IMR-90 (cell line): ENCODE results near the gene BTRC. TPM values are rescaled to one million over a fixed set of nuclear protein-coding genes. Genes with fewer than 3 reads are reported as not detected.

Experiments
- ATAC-seq: fragments of 200-7000 bp; cut with Tn5 transposase; 2 replicates; pipeline ENCODE4 v1.9.1; 2020; ENCODE audit warnings: low read depth, mild to moderate bottlenecking, moderate library complexity
- BruUV-seq: library from RNA; stranded (reverse); fragments of 400-500 nt; replicated peaks from 2 replicates; lab custom pipeline; 2021; lab: Mats Ljungman, UMichigan
- CTCF ChIA-PET: fragments of 300-600 bp; formaldehyde crosslinking; extraction: SDS; loops from one replicate; lab custom pipeline; 2021; ENCODE audit warnings: antibody characterized with exemption; lab: Yijun Ruan, JAX
- POLR2A ChIA-PET: fragments of 300-600 bp; sonication (Branson Sonifier 250); formaldehyde crosslinking; loops from one replicate; lab custom pipeline; 2022; ENCODE audit warnings: antibody characterized with exemption; ENCODE audit not compliant: unreplicated experiment; lab: Charles Lee
- DNase-seq: peaks from one replicate; pipeline ENCODE4 v3.0.0; 2013
- H2AFZ ChIP-seq: replicated peaks from 2 replicates; pipeline ENCODE3; 2013; ENCODE audit warnings: low read length, mild to moderate bottlenecking; ENCODE audit not compliant: poor library complexity
- H2AK5ac ChIP-seq: 2 replicates; pipeline ENCODE4 v1.6.1; 2013; ENCODE audit warnings: low read depth, low read length, inconsistent platforms
- H2AK9ac ChIP-seq: replicated peaks from 2 replicates; pipeline ENCODE3; 2013; ENCODE audit warnings: mild to moderate bottlenecking, low read depth, low read length, moderate library complexity; ENCODE audit not compliant: poor library complexity
- H2BK120ac ChIP-seq: 2 replicates; pipeline ENCODE4 v1.6.1; 2013; ENCODE audit warnings: low read depth, low read length, inconsistent platforms
- H2BK15ac ChIP-seq: 3 replicates; pipeline ENCODE4 v1.6.1; 2013; ENCODE audit warnings: low read depth, low read length, inconsistent platforms
- H2BK20ac ChIP-seq: 2 replicates; pipeline ENCODE4 v1.6.1; 2013; ENCODE audit warnings: low read depth, mild to moderate bottlenecking, inconsistent platforms, low read length, moderate library complexity
- H2BK5ac ChIP-seq: 2 replicates; pipeline ENCODE4 v1.6.1; 2013; ENCODE audit warnings: mild to moderate bottlenecking, low read depth, low read length, inconsistent platforms; ENCODE audit not compliant: poor library complexity, severe bottlenecking
- H3K14ac ChIP-seq: replicated peaks from 2 replicates; pipeline ENCODE4 v1.6.1; 2013; ENCODE audit warnings: low read depth, low read length, inconsistent platforms
- H3K18ac ChIP-seq: 2 replicates; pipeline ENCODE4 v1.6.1; 2013; ENCODE audit warnings: low read depth, low read length, control low read depth
- H3K23ac ChIP-seq: 2 replicates; pipeline ENCODE4 v1.6.1; 2013; ENCODE audit warnings: low read depth, low read length, inconsistent platforms
- H3K27ac ChIP-seq: 2 replicates; pipeline ENCODE4 v1.5.1; 2013; ENCODE audit warnings: mild to moderate bottlenecking, control low read depth, low read length; ENCODE audit not compliant: insufficient read depth
- H3K27me3 ChIP-seq: 2 replicates; pipeline ENCODE4 v1.6.1; 2013; ENCODE audit warnings: low read length; ENCODE audit not compliant: control insufficient read depth, insufficient read depth
- H3K36me3 ChIP-seq: 2 replicates; pipeline ENCODE4 v1.6.1; 2013; ENCODE audit warnings: low read length, mixed read lengths; ENCODE audit not compliant: control insufficient read depth, insufficient read depth
- H3K4ac ChIP-seq: 2 replicates; pipeline ENCODE4 v1.6.1; 2013; ENCODE audit warnings: low read depth, low read length, inconsistent platforms
- H3K4me1 ChIP-seq: 2 replicates; pipeline ENCODE4 v1.6.1; 2013; ENCODE audit warnings: low read length, mixed read lengths; ENCODE audit not compliant: control insufficient read depth, insufficient read depth
- H3K4me2 ChIP-seq: 2 replicates; pipeline ENCODE4 v1.6.1; 2013; ENCODE audit warnings: low read depth, mild to moderate bottlenecking, control low read depth, low read length, moderate library complexity
- H3K4me3 ChIP-seq: 2 replicates; pipeline ENCODE4 v1.5.1; 2013; ENCODE audit warnings: low read depth, mild to moderate bottlenecking, control low read depth, low read length, moderate library complexity; ENCODE audit not compliant: insufficient read depth
- H3K56ac ChIP-seq: 2 replicates; pipeline ENCODE4 v1.6.1; 2013; ENCODE audit warnings: low read length, inconsistent platforms; ENCODE audit not compliant: insufficient read depth; ENCODE audit errors: extremely low read depth
- H3K79me1 ChIP-seq, 2 experiments: 2 replicates each; pipeline ENCODE4 v1.6.1; 2013; ENCODE audit warnings: low read length in 2 of 2, inconsistent platforms in 1 of 2, low read depth in 1 of 2
- H3K9ac ChIP-seq: 2 replicates; pipeline ENCODE4 v1.6.1; 2013; ENCODE audit warnings: low read depth, low read length, control low read depth
- H3K9me1 ChIP-seq: 2 replicates; pipeline ENCODE4 v1.6.1; 2013; ENCODE audit warnings: low read length, inconsistent platforms; ENCODE audit not compliant: insufficient read depth
- H3K9me3 ChIP-seq: 2 replicates; pipeline ENCODE4 v1.6.1; 2013; ENCODE audit warnings: low read length; ENCODE audit not compliant: control insufficient read depth, insufficient read depth
- H4K20me1 ChIP-seq: 2 replicates; pipeline ENCODE4 v1.6.1; 2013; ENCODE audit warnings: low read length, inconsistent platforms; ENCODE audit not compliant: insufficient read depth
- H4K5ac ChIP-seq: 2 replicates; pipeline ENCODE4 v1.6.1; 2013; ENCODE audit warnings: mild to moderate bottlenecking, low read depth, low read length, control low read depth
- H4K8ac ChIP-seq, 2 experiments: 2 replicates each; pipeline ENCODE4 v1.6.1; 2013; ENCODE audit warnings: low read depth in 2 of 2, low read length in 2 of 2, control low read depth in 1 of 2, inconsistent platforms in 1 of 2
- H4K91ac ChIP-seq: 2 replicates; pipeline ENCODE4 v1.6.1; 2013; ENCODE audit warnings: low read depth, low read length, inconsistent platforms; ENCODE audit not compliant: insufficient read depth
- CHD1 ChIP-seq: IDR thresholded peaks from 2 replicates; pipeline ENCODE4 v1.6.1; 2012; ENCODE audit warnings: low read depth, low read length, improper control_type of control experiment
- FOS ChIP-seq: fragments of 150-350 bp; IDR thresholded peaks from 2 replicates; pipeline ENCODE4 v1.6.1; 2016; ENCODE audit warnings: low read depth, low read length
- MAFK ChIP-seq: IDR thresholded peaks from 2 replicates; pipeline ENCODE4 v1.6.1; 2012; ENCODE audit warnings: low read depth, low read length, improper control_type of control experiment
- MAZ ChIP-seq: IDR thresholded peaks from 2 replicates; pipeline ENCODE4 v1.6.1; 2012; ENCODE audit warnings: low read depth, mild to moderate bottlenecking, low read length, improper control_type of control experiment, moderate library complexity, borderline replicate concordance
- SMC3 ChIP-seq: fragments of 150-350 bp; IDR thresholded peaks from 2 replicates; pipeline ENCODE4 v1.6.1; 2016; ENCODE audit warnings: low read depth, mild to moderate bottlenecking, antibody characterized with exemption, low read length, moderate library complexity
- WGBS, 2 experiments: methylation state at CpG; one replicate each; pipeline versions ENCODE4 v1.1.5 to v1.1.7; 2013; ENCODE audit warnings: missing lambda C conversion rate in 2 of 2; ENCODE audit not compliant: insufficient read length in 1 of 2; ENCODE audit errors: extremely low coverage in 2 of 2; 5-methylcytosine and 5-hydroxymethylcytosine counted together
- dilution Hi-C: fragments of 300-500 bp; cut with HindIII; formaldehyde crosslinking; loops from one replicate; pipeline ENCODE4 v1.14.3; 2018; ENCODE audit warnings: low sequenced_read_pairs; ENCODE audit not compliant: unreplicated experiment
- in situ Hi-C: fragments of 300-500 bp; cut with MboI; formaldehyde crosslinking; loops from 3 replicates; pipeline ENCODE4 v1.14.3; 2019; ENCODE audit warnings: low sequenced_read_pairs, inconsistent platforms, mixed read lengths
- intact Hi-C: fragments of 100-400 bp; cut with micrococcal nuclease; formaldehyde crosslinking; loops from 2 replicates; pipeline ENCODE4 v1.10.0; 2022
- polyA plus RNA-seq, 3 experiments: library from polyadenylated mRNA; depleted of rRNA; stranded (reverse); fragments of >200 nt; gene quantifications; 2 replicates each; pipeline ENCODE4 v1.2.3, GENCODE V29; 2012; ENCODE audit warnings: low replicate concordance in 1 of 3
- total RNA-seq: library from RNA; depleted of rRNA; stranded (reverse); fragments of >200 nt; gene quantifications from 2 replicates; pipeline ENCODE4 v1.2.3, GENCODE V29; 2012
- TF ChIP-seq, protein P1 (sequence below): fragments of 150-350 bp; IDR thresholded peaks from 2 replicates; pipeline ENCODE4 v1.6.1; 2017; ENCODE audit warnings: mild to moderate bottlenecking, antibody characterized with exemption, low read length, low read depth

Gene BTRC
- total and polyA plus RNA-seq, 2 of the 4 experiments (the other 2 are of a cell fraction), result 7.7 to 8.4 TPM

GRCh38 chr10:101559596-101560297 lies 205.8 kb downstream of the BTRC start:
- no peak overlapping the region for H2BK20ac ChIP-seq
- TF ChIP-seq MAZ, result no peak
- no peak for TF ChIP-seq MAFK
- no peak for TF ChIP-seq CHD1
- TF ChIP-seq, protein P1, sequence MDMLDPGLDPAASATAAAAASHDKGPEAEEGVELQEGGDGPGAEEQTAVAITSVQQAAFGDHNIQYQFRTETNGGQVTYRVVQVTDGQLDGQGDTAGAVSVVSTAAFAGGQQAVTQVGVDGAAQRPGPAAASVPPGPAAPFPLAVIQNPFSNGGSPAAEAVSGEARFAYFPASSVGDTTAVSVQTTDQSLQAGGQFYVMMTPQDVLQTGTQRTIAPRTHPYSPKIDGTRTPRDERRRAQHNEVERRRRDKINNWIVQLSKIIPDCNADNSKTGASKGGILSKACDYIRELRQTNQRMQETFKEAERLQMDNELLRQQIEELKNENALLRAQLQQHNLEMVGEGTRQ, result no peak
- no peak for TF ChIP-seq SMC3
- no peak for TF ChIP-seq FOS
- BruUV-seq, result no TSS peak
- H3K14ac ChIP-seq, result no peak overlapping the region
- H3K27me3 ChIP-seq, result no peaks in the 10 kb centered on the region; the same call in 1 of the 2 replicates
- no peak overlapping the region for H3K4me2 ChIP-seq
- dilution Hi-C loops (no loop called here), in situ Hi-C loops (no loop called here), intact Hi-C loops (no loop called here)
- no peaks in the 10 kb centered on the region for H3K4me1 ChIP-seq
- no peak overlapping the region for H3K4ac ChIP-seq
- no peak overlapping the region for H3K56ac ChIP-seq
- H3K36me3 ChIP-seq, result no peaks in the 10 kb centered on the region
- no peaks in the 10 kb centered on the region for H3K79me1 ChIP-seq
- H3K9ac ChIP-seq, result no peak overlapping the region
- H3K9me3 ChIP-seq, result no peaks in the 10 kb centered on the region
- CTCF ChIA-PET, result no interaction called here
- no peak overlapping the region for H3K23ac ChIP-seq
- no peak overlapping the region for H2BK5ac ChIP-seq
- H2AK9ac ChIP-seq, result no peak overlapping the region
- H2AFZ ChIP-seq, result no peak overlapping the region
- ATAC-seq (no peak), DNase-seq (no peak)
- no peak overlapping the region for H3K4me3 ChIP-seq
- no peak overlapping the region for H4K91ac ChIP-seq
- POLR2A ChIA-PET, result interaction anchor here (0.8 kb wide), 1 partner anchor 290 kb away, joined by 3 read pairs; no protein-coding TSS in a partner anchor
- H3K27ac ChIP-seq, result no peak overlapping the region
- 100% methylated on average over 3 of the region's 12 CpGs; no CpG with 5 or more reads in 1 of the 2 experiments for WGBS, 2 experiments
- no peak overlapping the region for H2BK15ac ChIP-seq
- H2BK120ac ChIP-seq, result no peak overlapping the region
- H4K20me1 ChIP-seq, result no peaks in the 10 kb centered on the region
- no peak overlapping the region for H3K18ac ChIP-seq
- H2AK5ac ChIP-seq, result no peak overlapping the region
- no peak overlapping the region for H4K8ac ChIP-seq
- peaks cover 8% of the 10 kb centered on the region for H3K9me1 ChIP-seq
- H4K5ac ChIP-seq, result no peak overlapping the region
